Trophoblast cell (in vitro differentiated cells and primary cell): ENCODE results near the gene SUSD3.

Experiments used
- DNase-seq, 2 donors: peaks; one replicate each; pipeline ENCODE4 v3.0.0-alpha.2; 2016
- H2AFZ ChIP-seq: 2 replicates; pipeline ENCODE4 v1.6.1; 2013; ENCODE audit warnings: low read length, moderate library complexity, mild to moderate bottlenecking; ENCODE audit not compliant: insufficient read depth, poor library complexity
- H2AK5ac ChIP-seq: 2 replicates; pipeline ENCODE4 v1.6.1; 2013; ENCODE audit warnings: mild to moderate bottlenecking, low read length
- H2BK120ac ChIP-seq: 2 replicates; pipeline ENCODE4 v1.6.1; 2013; ENCODE audit warnings: low read length, mild to moderate bottlenecking, moderate library complexity; ENCODE audit not compliant: insufficient read depth, poor library complexity
- H2BK12ac ChIP-seq: 2 replicates; pipeline ENCODE4 v1.6.1; 2013; ENCODE audit warnings: mild to moderate bottlenecking, low read length, moderate library complexity
- H2BK5ac ChIP-seq: 2 replicates; pipeline ENCODE4 v1.6.1; 2013; ENCODE audit warnings: low read length, low read depth, moderate library complexity, mild to moderate bottlenecking; ENCODE audit not compliant: poor library complexity
- H3K14ac ChIP-seq: 2 replicates; pipeline ENCODE4 v1.6.1; 2013; ENCODE audit warnings: mild to moderate bottlenecking, low read length
- H3K18ac ChIP-seq: 2 replicates; pipeline ENCODE4 v1.6.1; 2013; ENCODE audit warnings: mild to moderate bottlenecking, low read length
- H3K23ac ChIP-seq: 2 replicates; pipeline ENCODE4 v1.6.1; 2013; ENCODE audit warnings: low read length
- H3K27ac ChIP-seq: 2 replicates; pipeline ENCODE4 v1.5.1; 2013; ENCODE audit warnings: low read depth, mild to moderate bottlenecking, inconsistent platforms, low read length, moderate library complexity
- H3K27me3 ChIP-seq: 2 replicates; pipeline ENCODE4 v1.6.1; 2013; ENCODE audit warnings: inconsistent platforms, mild to moderate bottlenecking, low read length, moderate library complexity; ENCODE audit not compliant: insufficient read depth
- H3K36me3 ChIP-seq, 2 experiments: 1 replicate in 1 of 2; 2 replicates in 1 of 2; pipeline ENCODE4 v1.6.1; 2013; ENCODE audit warnings: low read length in 2 of 2, mild to moderate bottlenecking in 2 of 2, moderate library complexity in 1 of 2; ENCODE audit not compliant: insufficient read depth in 2 of 2, control insufficient read depth in 1 of 2
- H3K4ac ChIP-seq: 2 replicates; pipeline ENCODE4 v1.6.1; 2013; ENCODE audit warnings: low read depth, mild to moderate bottlenecking, low read length, moderate library complexity
- H3K4me1 ChIP-seq, 2 experiments: 1 replicate in 1 of 2; 2 replicates in 1 of 2; pipeline ENCODE4 v1.6.1; 2013; ENCODE audit warnings: low read length in 2 of 2, mild to moderate bottlenecking in 2 of 2, moderate library complexity in 1 of 2; ENCODE audit not compliant: insufficient read depth in 2 of 2, control insufficient read depth in 1 of 2
- H3K4me2 ChIP-seq: 2 replicates; pipeline ENCODE4 v1.6.1; 2013; ENCODE audit warnings: inconsistent platforms, mild to moderate bottlenecking, low read length, moderate library complexity
- H3K4me3 ChIP-seq: 2 replicates; pipeline ENCODE4 v1.5.1; 2013; ENCODE audit warnings: mild to moderate bottlenecking, low read depth, low read length, inconsistent platforms
- H3K79me1 ChIP-seq: one replicate; pipeline ENCODE4 v1.6.1; 2013; ENCODE audit warnings: low read length
- H3K79me2 ChIP-seq: 2 replicates; pipeline ENCODE4 v1.6.1; 2013; ENCODE audit warnings: low read length, mild to moderate bottlenecking; ENCODE audit not compliant: control insufficient read depth, insufficient read depth, poor library complexity
- H3K9ac ChIP-seq: 2 replicates; pipeline ENCODE4 v1.6.1; 2013; ENCODE audit warnings: mild to moderate bottlenecking, low read length
- H3K9me3 ChIP-seq: 2 replicates; pipeline ENCODE4 v1.6.1; 2013; ENCODE audit warnings: low read depth, mild to moderate bottlenecking, control low read depth, inconsistent platforms, low read length; ENCODE audit not compliant: insufficient read depth
- H4K12ac ChIP-seq: 2 replicates; pipeline ENCODE4 v1.6.1; 2013; ENCODE audit warnings: low read depth, mild to moderate bottlenecking, low read length, moderate library complexity
- H4K8ac ChIP-seq: 2 replicates; pipeline ENCODE4 v1.6.1; 2013; ENCODE audit warnings: low read depth, mild to moderate bottlenecking, low read length, moderate library complexity
- H4K91ac ChIP-seq: one replicate; pipeline ENCODE4 v1.6.1; 2013; ENCODE audit warnings: low read depth, mild to moderate bottlenecking, low read length, moderate library complexity
- WGBS: extraction: QIAGEN DNeasy Blood & Tissue Kit; methylation state at CpG from one replicate; pipeline ENCODE4 v1.1.7; 2013; ENCODE audit warnings: missing lambda C conversion rate; ENCODE audit not compliant: insufficient read length, insufficient coverage; ENCODE audit errors: extremely low coverage; 5-methylcytosine and 5-hydroxymethylcytosine counted together

The SUSD3 gene

DNA sequence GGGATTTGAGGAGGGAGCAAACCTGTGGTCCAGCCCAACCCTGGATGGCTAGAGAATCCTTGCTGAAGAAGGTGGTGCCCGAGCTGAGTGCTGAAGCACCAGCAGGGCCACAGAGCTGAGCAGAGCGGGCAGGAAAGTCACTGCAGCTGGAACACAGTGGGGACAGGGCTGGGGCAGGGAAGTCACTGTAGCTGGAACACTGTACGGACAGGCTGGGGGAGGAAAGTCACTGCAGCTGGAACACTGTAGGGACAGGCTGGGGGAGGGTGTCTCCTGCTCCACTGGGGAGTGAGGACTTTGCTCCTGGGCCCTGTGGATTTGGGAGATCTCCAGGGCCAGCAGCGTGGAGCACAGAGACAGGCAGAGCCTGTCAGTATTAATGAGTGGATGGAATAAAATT, 9.0 kb upstream of the SUSD3 start:
- Histone ChIP-seq H3K79me1 (no peaks in the 10 kb centered on the region), H2BK120ac (no peak overlapping the region), H4K91ac (no peak overlapping the region), H3K14ac (no peak overlapping the region), H3K18ac (no peak overlapping the region), H3K9ac (no peak overlapping the region), H3K4me1 (no peaks in the 10 kb centered on the region), H3K23ac (no peak overlapping the region), H2AFZ (no peak overlapping the region), H3K4ac (no peak overlapping the region), H3K79me2 (no peaks in the 10 kb centered on the region), H2AK5ac (no peak overlapping the region), H2BK12ac (no peak overlapping the region), H3K27ac (no peak overlapping the region), H3K4me3 (no peak overlapping the region), H3K36me3 (no peaks in the 10 kb centered on the region), H3K9me3 (no peaks in the 10 kb centered on the region), H3K4me2 (no peak overlapping the region), H2BK5ac (no peak overlapping the region), H4K8ac (no peak overlapping the region), H4K12ac (no peak overlapping the region), H3K27me3 (no peaks in the 10 kb centered on the region)
- DNase-seq, result no peak
- WGBS, result no CpG with 5 or more reads among the region's 4 CpGs

DNA sequence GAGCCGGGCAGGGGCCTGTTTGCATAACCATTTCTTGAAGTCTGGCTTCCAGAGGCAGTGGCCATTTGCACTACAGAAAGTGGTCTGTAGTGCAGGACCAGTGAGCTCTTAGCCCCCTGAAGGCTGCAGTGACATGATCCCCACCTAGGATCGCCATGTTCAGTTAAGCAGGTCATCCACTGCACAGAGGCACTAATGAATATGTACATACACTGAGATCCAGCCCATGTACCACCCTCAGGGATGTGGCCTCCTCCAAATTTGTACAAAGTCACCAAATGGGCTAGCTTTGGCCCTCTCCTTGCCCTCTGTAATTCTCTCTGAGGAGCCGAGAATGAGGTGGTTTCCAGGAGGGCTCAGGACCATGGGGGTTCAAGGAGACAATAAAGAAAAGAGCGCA, 8.3 kb upstream of the SUSD3 start:
- Histone ChIP-seq H3K23ac (no peak overlapping the region), H3K79me2 (no peaks in the 10 kb centered on the region)

DNA sequence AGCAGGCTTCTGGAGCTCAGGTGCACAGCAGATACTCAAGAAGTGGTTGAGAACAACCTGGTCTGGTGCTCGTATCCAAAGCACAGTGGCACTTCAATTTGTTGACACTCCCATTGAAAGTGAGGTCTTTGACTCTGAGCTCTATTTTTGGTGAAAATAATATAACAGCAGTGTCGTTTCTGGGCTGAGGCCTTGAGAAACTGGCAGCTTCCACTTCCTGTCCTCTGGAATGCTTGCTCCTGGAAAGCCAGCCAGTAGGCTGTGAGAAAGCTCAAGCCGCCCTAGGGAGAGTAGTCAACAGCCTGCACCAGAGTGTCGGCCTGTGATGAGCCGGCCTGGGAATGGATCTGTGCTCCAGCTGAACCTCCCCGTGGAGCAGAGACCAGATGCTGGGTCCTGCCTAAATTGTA, 6.8 kb upstream of the SUSD3 start:
- H3K4me1 ChIP-seq, result no peaks in the 10 kb centered on the region
- no peak overlapping the region for H3K4me2 ChIP-seq
- H4K12ac ChIP-seq, result no peak overlapping the region
- no peaks in the 10 kb centered on the region for H3K36me3 ChIP-seq
- no peak overlapping the region for H2AK5ac ChIP-seq
- H3K79me1 ChIP-seq, result no peaks in the 10 kb centered on the region
- WGBS, result no CpG with 5 or more reads among the region's 6 CpGs
- no peak overlapping the region for H3K27ac ChIP-seq
- no peak overlapping the region for H3K14ac ChIP-seq
- H3K23ac ChIP-seq, result no peak overlapping the region
- no peak overlapping the region for H3K4me3 ChIP-seq
- H3K9me3 ChIP-seq, result no peaks in the 10 kb centered on the region
- DNase-seq, result no peak
- H4K91ac ChIP-seq, result no peak overlapping the region
- H3K18ac ChIP-seq, result no peak overlapping the region
- H2BK12ac ChIP-seq, result no peak overlapping the region
- no peak overlapping the region for H3K4ac ChIP-seq
- no peaks in the 10 kb centered on the region for H3K79me2 ChIP-seq
- H3K9ac ChIP-seq, result no peak overlapping the region
- no peak overlapping the region for H2BK120ac ChIP-seq
- no peaks in the 10 kb centered on the region for H3K27me3 ChIP-seq
- H4K8ac ChIP-seq, result no peak overlapping the region
- H2BK5ac ChIP-seq, result no peak overlapping the region
- no peak overlapping the region for H2AFZ ChIP-seq

More for the DNA sequence above, 8.3 kb upstream of the SUSD3 start:
- Histone ChIP-seq H2BK12ac (no peak overlapping the region), H3K4me1 (no peaks in the 10 kb centered on the region), H2AFZ (no peak overlapping the region), H3K9me3 (no peaks in the 10 kb centered on the region), H3K4ac (no peak overlapping the region), H4K91ac (no peak overlapping the region), H4K12ac (no peak overlapping the region), H2BK120ac (no peak overlapping the region), H3K4me3 (no peak overlapping the region), H4K8ac (no peak overlapping the region), H3K14ac (no peak overlapping the region), H2AK5ac (no peak overlapping the region), H3K18ac (no peak overlapping the region), H3K36me3 (no peaks in the 10 kb centered on the region), H3K79me1 (no peaks in the 10 kb centered on the region), H3K27ac (no peak overlapping the region), H3K9ac (peak overlapping the region; percentile 1), H3K27me3 (no peaks in the 10 kb centered on the region), H2BK5ac (no peak overlapping the region), H3K4me2 (no peak overlapping the region)
- DNase-seq, result no peak
- no CpG with 5 or more reads among the region's 4 CpGs for WGBS

DNA sequence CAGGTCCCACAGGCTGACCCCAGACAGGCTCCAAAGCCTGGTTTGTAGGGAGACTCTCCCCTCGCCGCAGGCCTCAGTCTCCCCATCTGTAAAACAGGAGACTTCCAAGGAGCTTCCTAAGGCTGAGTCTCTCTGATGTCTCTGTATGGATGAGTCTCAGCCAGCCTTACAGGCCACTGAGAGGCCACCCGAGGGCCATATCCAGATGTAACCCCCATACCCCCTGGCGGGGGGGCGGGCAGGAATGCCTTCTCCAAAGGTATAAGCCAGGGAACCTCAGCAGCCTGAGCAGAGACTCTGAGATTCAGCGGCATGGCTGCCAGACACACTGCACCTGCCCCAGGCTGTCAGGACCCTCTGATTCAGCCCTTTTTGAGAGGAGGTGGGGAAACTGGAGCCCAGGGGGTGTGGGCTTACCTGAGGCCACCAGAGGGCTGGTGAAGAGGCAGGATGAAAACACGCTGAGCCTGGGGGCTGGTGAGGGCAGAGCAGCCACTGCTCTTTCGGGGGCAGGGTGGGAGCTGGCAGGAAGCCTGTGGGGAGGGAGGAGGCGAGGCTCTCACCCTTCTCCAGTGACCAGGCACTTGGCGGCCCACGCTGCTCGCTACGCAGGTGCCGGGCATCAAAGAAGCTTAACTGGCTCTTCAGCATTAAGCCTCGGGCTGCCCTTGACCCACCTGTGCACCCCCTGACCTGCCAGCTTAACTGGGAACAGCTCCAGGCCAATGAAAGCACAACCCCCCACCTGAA, 5.5 kb upstream of the SUSD3 start:
- Histone ChIP-seq H2BK12ac (no peak overlapping the region), H3K18ac (no peak overlapping the region), H4K8ac (no peak overlapping the region), H3K79me2 (no peaks in the 10 kb centered on the region), H3K27me3 (no peaks in the 10 kb centered on the region), H3K4me3 (no peak overlapping the region), H2BK5ac (no peak overlapping the region), H3K4me2 (no peak overlapping the region), H3K79me1 (no peaks in the 10 kb centered on the region), H4K91ac (no peak overlapping the region), H3K9me3 (no peaks in the 10 kb centered on the region), H3K14ac (no peak overlapping the region), H3K9ac (no peak overlapping the region), H3K4ac (no peak overlapping the region), H2AK5ac (no peak overlapping the region), H3K23ac (no peak overlapping the region), H2BK120ac (no peak overlapping the region), H3K36me3 (no peaks in the 10 kb centered on the region), H2AFZ (no peak overlapping the region), H4K12ac (no peak overlapping the region), H3K27ac (no peak overlapping the region), H3K4me1 (no peaks in the 10 kb centered on the region)
- no CpG with 5 or more reads among the region's 15 CpGs for WGBS
- DNase-seq, result no peak
